ENCODE measurements around the gene ENO3.

ENO3 gene

GRCh38 chr17:4937553-4937952, 13.4 kb upstream of the ENO3 start:
- DNase-seq (ENCODE audit: low spot score) = no peak

GRCh38 chr17:4938069-4938491, 12.8 kb upstream of the ENO3 start:
- no peak for DNase-seq (ENCODE audit: low spot score)

GRCh38 chr17:4938688-4939545, 12.0 kb upstream of the ENO3 start:
- DNase-seq (ENCODE audit: low spot score) = no peak

- no peak for DNase-seq (ENCODE audit: low spot score)
Observed at GRCh38 chr17:4939546-4939795, 11.4 kb upstream of the ENO3 start.

GRCh38 chr17:4939796-4940554, 10.9 kb upstream of the ENO3 start, which contains the start of the genes RNF167 and SLC25A11:
Gene RNF167, plus strand, starts transcription at chr17:4940268. Its CDS starts 642 bp downstream, at chr17:4940910.
Gene SLC25A11, minus strand, starts transcription at chr17:4940046. Its CDS starts 136 bp downstream, at chr17:4939910.
- peak; percentile 100 for DNase-seq (ENCODE audit: low spot score)

GRCh38 chr17:4940555-4941318, 10.2 kb upstream of the ENO3 start:
- DNase-seq (ENCODE audit: low spot score) = no peak

GRCh38 chr17:4941319-4941610, 9.7 kb upstream of the ENO3 start:
- no peak for DNase-seq (ENCODE audit: low spot score)

GRCh38 chr17:4942760-4943508, 8.0 kb upstream of the ENO3 start:
- DNase-seq (ENCODE audit: low spot score) = no peak

GRCh38 chr17:4944163-4944553, 6.8 kb upstream of the ENO3 start:
- no peak for DNase-seq (ENCODE audit: low spot score)

- DNase-seq (ENCODE audit: low spot score) = no peak
Observed at GRCh38 chr17:4944554-4945175, 6.3 kb upstream of the ENO3 start.

GRCh38 chr17:4945176-4945943, 5.6 kb upstream of the ENO3 start:
- DNase-seq (ENCODE audit: low spot score) = peak; percentile 36

- no peak for DNase-seq (ENCODE audit: low spot score)
Observed at GRCh38 chr17:4945944-4946280, 5.0 kb upstream of the ENO3 start.

GRCh38 chr17:4946312-4946976, 4.5 kb upstream of the ENO3 start:
- DNase-seq (ENCODE audit: low spot score) = no peak

GRCh38 chr17:4947010-4947410, 3.9 kb upstream of the ENO3 start:
- no peak for DNase-seq (ENCODE audit: low spot score)

- DNase-seq (ENCODE audit: low spot score) = no peak
Observed at GRCh38 chr17:4947411-4948165, 3.3 kb upstream of the ENO3 start.

GRCh38 chr17:4948166-4948930, 2.6 kb upstream of the ENO3 start, which contains the start of gene PFN1:
Gene PFN1, minus strand, starts transcription at chr17:4948530. Its CDS starts 136 bp downstream, at chr17:4948394.
- DNase-seq (ENCODE audit: low spot score) = peak; percentile 86

GRCh38 chr17:4948931-4949320, 2.0 kb upstream of the ENO3 start:
- peak; percentile 84 for DNase-seq (ENCODE audit: low spot score)

- DNase-seq (ENCODE audit: low spot score) = peak; percentile 53
Observed at GRCh38 chr17:4949321-4950074, 1.4 kb upstream of the ENO3 start.
